CD4-positive, CD25-positive, alpha-beta regulatory T cell (primary cell): ENCODE measurements around the gene SERPINB1. TPM values are rescaled to one million over a fixed set of nuclear protein-coding genes. Genes with fewer than 3 reads are reported as not detected.

Experiments used
- ATAC-seq, 2 donors: fragments of 150-1000 bp; cut with Tn5 transposase; one replicate each; pipeline ENCODE4 v1.10.0; 2021; ENCODE audit warnings: low read depth in 2 of 2, moderate number of reproducible peaks in 2 of 2, moderate library complexity in 1 of 2
- DNase-seq, 3 donors: peaks; one replicate each; pipeline versions ENCODE4 v3.0.0 to v3.0.0-alpha.2; 2012 to 2022; ENCODE audit warnings: mixed read lengths in 1 of 3
- H3K27ac ChIP-seq: one replicate; pipeline ENCODE4 v1.7.0; 2013; ENCODE audit warnings: mild to moderate bottlenecking, low read length; ENCODE audit not compliant: insufficient read depth, poor library complexity, severe bottlenecking
- H3K27me3 ChIP-seq: one replicate; pipeline ENCODE4 v1.7.0; 2013; ENCODE audit warnings: low read length; ENCODE audit not compliant: control insufficient read depth, insufficient read depth
- H3K36me3 ChIP-seq: one replicate; pipeline ENCODE4 v1.7.0; 2013; ENCODE audit warnings: mild to moderate bottlenecking, low read length, moderate library complexity; ENCODE audit not compliant: control insufficient read depth, insufficient read depth
- H3K4me1 ChIP-seq: 2 replicates; pipeline ENCODE4 v1.7.0; 2013; ENCODE audit warnings: mild to moderate bottlenecking, low read length; ENCODE audit not compliant: insufficient read depth, control insufficient read depth, poor library complexity, severe bottlenecking
- H3K4me3 ChIP-seq: one replicate; pipeline ENCODE4 v1.7.0; 2013; ENCODE audit warnings: low read depth, mild to moderate bottlenecking, low read length, moderate library complexity
- H3K9me3 ChIP-seq, 2 experiments: 1 replicate in 1 of 2; 2 replicates in 1 of 2; pipeline ENCODE4 v1.7.0; 2013; ENCODE audit warnings: low read length in 2 of 2, mild to moderate bottlenecking in 1 of 2, moderate library complexity in 1 of 2; ENCODE audit not compliant: control insufficient read depth in 2 of 2
- H3K27ac Mint-ChIP-seq, 3 donors: one replicate each; pipeline ENCODE4 v1.8.0; 2020 to 2022; ENCODE audit warnings: mild to moderate bottlenecking in 3 of 3, mixed read lengths in 3 of 3, moderate library complexity in 2 of 3
- H3K27me3 Mint-ChIP-seq: one replicate; pipeline ENCODE4 v1.8.0; 2022; ENCODE audit warnings: mild to moderate bottlenecking, mixed read lengths
- H3K36me3 Mint-ChIP-seq: one replicate; pipeline ENCODE4 v1.8.0; 2020; ENCODE audit warnings: mixed read lengths
- H3K4me1 Mint-ChIP-seq, 4 donors: one replicate each; pipeline ENCODE4 v1.8.0; 2020 to 2022; ENCODE audit warnings: mixed read lengths in 4 of 4, mild to moderate bottlenecking in 1 of 4
- H3K4me3 Mint-ChIP-seq, 4 donors: one replicate each; pipeline ENCODE4 v1.8.0; 2020 to 2022; ENCODE audit warnings: mild to moderate bottlenecking in 4 of 4, mixed read lengths in 4 of 4, moderate library complexity in 3 of 4
- H3K9me3 Mint-ChIP-seq, 7 donors: one replicate each; pipeline ENCODE4 v1.8.0; 2020 to 2022; ENCODE audit warnings: mixed read lengths in 7 of 7, mild to moderate bottlenecking in 3 of 7, moderate library complexity in 2 of 7
- polyA plus RNA-seq, 4 donors: library from polyadenylated mRNA; unstranded; fragments of 300-500 nt; fragmentation: Illumina TruSeq; gene quantifications; one replicate each; pipeline ENCODE4 v1.2.3, GENCODE V29; 2021
- total RNA-seq: library from RNA; stranded (reverse); gene quantifications from one replicate; pipeline ENCODE4 v1.2.3, GENCODE V29; 2022

SERPINB1 gene
- total and polyA plus RNA-seq, 5 donors from 2014 or later = 38.1 to 116 (median 109) TPM

GRCh38 chr6:2819978-2820377 is 21.7 kb downstream of the SERPINB1 start:
- Histone ChIP-seq H3K27ac (no peak overlapping the region), H3K4me3 (no peak overlapping the region), H3K4me1 (no peaks in the 10 kb centered on the region), H3K36me3 (no peaks in the 10 kb centered on the region), H3K9me3 (peaks cover 12 to 17% of the 10 kb centered on the region in 2 experiments), H3K27me3 (no peaks in the 10 kb centered on the region)
- Mint-ChIP-seq H3K36me3 (no peaks in the 10 kb centered on the region), H3K27me3 (peaks cover 19% of the 10 kb centered on the region), H3K9me3 (peaks cover under 1 to 18% (median 5%) of the 10 kb centered on the region in 7 donors), H3K4me1 (peaks cover 0 to 9% (median 4%) of the 10 kb centered on the region in 4 donors), H3K4me3 (no peak overlapping the region), H3K27ac (no peak overlapping the region)
- DNase-seq (no peak), ATAC-seq (no peak)

- ATAC-seq = no peak
- no peaks in the 10 kb centered on the region for H3K36me3 ChIP-seq
- H3K4me1 ChIP-seq = no peaks in the 10 kb centered on the region
- no peaks in the 10 kb centered on the region for H3K27me3 ChIP-seq
- H3K9me3 Mint-ChIP-seq = peaks cover 1 to 18% (median 5%) of the 10 kb centered on the region in 7 donors
- no peak overlapping the region for H3K4me3 ChIP-seq
- no peak overlapping the region for H3K27ac Mint-ChIP-seq
- peaks cover 19% of the 10 kb centered on the region for H3K27me3 Mint-ChIP-seq
- no peak for DNase-seq
- H3K4me3 Mint-ChIP-seq = no peak overlapping the region
- H3K4me1 Mint-ChIP-seq = peaks cover 0 to 9% (median 4%) of the 10 kb centered on the region in 4 donors
- H3K27ac ChIP-seq = no peak overlapping the region
- no peaks in the 10 kb centered on the region for H3K36me3 Mint-ChIP-seq
- H3K9me3 ChIP-seq = peaks cover 12 to 17% of the 10 kb centered on the region in 2 experiments
Measured at GRCh38 chr6:2819115-2819514, 22.5 kb downstream of the SERPINB1 start.

- Mint-ChIP-seq H3K36me3 (no peaks in the 10 kb centered on the region), H3K4me1 (peaks cover 0 to 9% (median 4%) of the 10 kb centered on the region in 4 donors), H3K4me3 (no peak overlapping the region), H3K9me3 (peaks cover 1 to 19% (median 6%) of the 10 kb centered on the region in 7 donors), H3K27ac (no peak overlapping the region), H3K27me3 (peaks cover 19% of the 10 kb centered on the region)
- no peaks in the 10 kb centered on the region for H3K36me3 ChIP-seq
- H3K27ac ChIP-seq = no peak overlapping the region
- H3K27me3 ChIP-seq = no peaks in the 10 kb centered on the region
- no peak for ATAC-seq
- H3K4me3 ChIP-seq = no peak overlapping the region
- H3K9me3 ChIP-seq = peaks cover 12 to 17% of the 10 kb centered on the region in 2 experiments
- no peaks in the 10 kb centered on the region for H3K4me1 ChIP-seq
- DNase-seq = no peak
Measured at GRCh38 chr6:2818593-2818992, 23.1 kb downstream of the SERPINB1 start.

- no peak overlapping the region for H3K4me3 ChIP-seq
- H3K36me3 ChIP-seq = no peaks in the 10 kb centered on the region
- ATAC-seq = no peak
- Mint-ChIP-seq H3K36me3 (no peaks in the 10 kb centered on the region), H3K4me3 (no peak overlapping the region), H3K27me3 (peaks cover 18% of the 10 kb centered on the region), H3K9me3 (peaks cover 1 to 19% (median 6%) of the 10 kb centered on the region in 7 donors), H3K27ac (no peak overlapping the region), H3K4me1 (peaks cover 0 to 9% (median 2%) of the 10 kb centered on the region in 4 donors)
- no peak overlapping the region for H3K27ac ChIP-seq
- DNase-seq = no peak
- H3K4me1 ChIP-seq = no peaks in the 10 kb centered on the region
- peaks cover 12 to 17% of the 10 kb centered on the region in 2 experiments for H3K9me3 ChIP-seq
- H3K27me3 ChIP-seq = no peaks in the 10 kb centered on the region
Measured at GRCh38 chr6:2817903-2818443, 23.7 kb downstream of the SERPINB1 start.

- H3K4me1 ChIP-seq = no peaks in the 10 kb centered on the region
- no peaks in the 10 kb centered on the region for H3K36me3 ChIP-seq
- no peak overlapping the region for H3K4me3 Mint-ChIP-seq
- H3K36me3 Mint-ChIP-seq = no peaks in the 10 kb centered on the region
- no peak overlapping the region for H3K4me3 ChIP-seq
- H3K27me3 Mint-ChIP-seq = peaks cover 16% of the 10 kb centered on the region
- peaks cover 12 to 17% of the 10 kb centered on the region in 2 experiments for H3K9me3 ChIP-seq
- H3K27ac Mint-ChIP-seq = no peak overlapping the region
- peaks cover 1 to 21% (median 7%) of the 10 kb centered on the region in 7 donors for H3K9me3 Mint-ChIP-seq
- DNase-seq (no peak), ATAC-seq (no peak)
- no peaks in the 10 kb centered on the region for H3K27me3 ChIP-seq
- H3K27ac ChIP-seq = no peak overlapping the region
- H3K4me1 Mint-ChIP-seq = peaks cover 0 to 9% (median 2%) of the 10 kb centered on the region in 4 donors
Measured at GRCh38 chr6:2816158-2816557, 25.5 kb downstream of the SERPINB1 start.

- H3K27ac ChIP-seq = no peak overlapping the region
- DNase-seq = no peak
- Mint-ChIP-seq H3K4me1 (peaks cover 0 to 15% (median 5%) of the 10 kb centered on the region in 4 donors), H3K9me3 (peaks cover 1 to 21% (median 7%) of the 10 kb centered on the region in 7 donors), H3K4me3 (no peak overlapping the region), H3K27ac (no peak overlapping the region), H3K27me3 (peaks cover 9% of the 10 kb centered on the region), H3K36me3 (no peaks in the 10 kb centered on the region)
- H3K36me3 ChIP-seq = no peaks in the 10 kb centered on the region
- ATAC-seq = no peak
- peaks cover 12 to 17% of the 10 kb centered on the region in 2 experiments for H3K9me3 ChIP-seq
- no peak overlapping the region for H3K4me3 ChIP-seq
- no peaks in the 10 kb centered on the region for H3K4me1 ChIP-seq
- no peaks in the 10 kb centered on the region for H3K27me3 ChIP-seq
Measured at GRCh38 chr6:2812695-2813094, 29.0 kb downstream of the SERPINB1 start.

- no peaks in the 10 kb centered on the region for H3K27me3 ChIP-seq
- peaks cover 3% of the 10 kb centered on the region for H3K36me3 Mint-ChIP-seq
- no peaks in the 10 kb centered on the region for H3K4me1 ChIP-seq
- H3K9me3 Mint-ChIP-seq = peaks cover 0 to 7% (median 3%) of the 10 kb centered on the region in 7 donors
- H3K27me3 Mint-ChIP-seq = no peaks in the 10 kb centered on the region
- DNase-seq = no peak
- H3K4me1 Mint-ChIP-seq = peaks cover 0 to 13% (median 4%) of the 10 kb centered on the region in 4 donors
- H3K4me3 Mint-ChIP-seq = no peak overlapping the region
- H3K27ac ChIP-seq = no peak overlapping the region
- no peaks in the 10 kb centered on the region for H3K36me3 ChIP-seq
- no peak for ATAC-seq
- H3K4me3 ChIP-seq = no peak overlapping the region
- no peak overlapping the region for H3K27ac Mint-ChIP-seq
- peaks cover 0 to 2% of the 10 kb centered on the region in 2 experiments for H3K9me3 ChIP-seq
Measured at GRCh38 chr6:2810092-2810671, 31.5 kb downstream of the SERPINB1 start.

- Histone ChIP-seq H3K36me3 (no peaks in the 10 kb centered on the region), H3K4me1 (no peaks in the 10 kb centered on the region), H3K4me3 (no peak overlapping the region), H3K27ac (no peak overlapping the region), H3K27me3 (no peaks in the 10 kb centered on the region), H3K9me3 (no peaks in the 10 kb centered on the region)
- Mint-ChIP-seq H3K4me3 (no peak overlapping the region), H3K27me3 (no peaks in the 10 kb centered on the region), H3K9me3 (peaks cover 0 to 6% (median 3%) of the 10 kb centered on the region in 7 donors), H3K4me1 (peaks cover 0 to 13% (median 4%) of the 10 kb centered on the region in 4 donors), H3K27ac (no peak overlapping the region), H3K36me3 (peaks cover 3% of the 10 kb centered on the region)
- ATAC-seq (no peak), DNase-seq (no peak)
Measured at GRCh38 chr6:2809015-2809414, 32.6 kb downstream of the SERPINB1 start.
